Nephron (organoid): ENCODE results near the gene ALKBH7.

Experiments
- H3K27ac Mint-ChIP-seq, 3 experiments: 2 replicates each; pipeline ENCODE4 v1.8.0; 2020; ENCODE audit warnings: mixed read lengths in 3 of 3, mild to moderate bottlenecking in 2 of 3, moderate library complexity in 1 of 3
- H3K27me3 Mint-ChIP-seq: 2 replicates; pipeline ENCODE4 v1.8.0; 2021; ENCODE audit warnings: low read depth, mild to moderate bottlenecking, moderate library complexity, mixed read lengths
- H3K36me3 Mint-ChIP-seq: 2 replicates; pipeline ENCODE4 v1.8.0; 2020; ENCODE audit warnings: low read depth, mixed read lengths
- H3K4me1 Mint-ChIP-seq: 2 replicates; pipeline ENCODE4 v1.8.0; 2020; ENCODE audit warnings: mixed read lengths
- H3K4me3 Mint-ChIP-seq, 3 experiments: 2 replicates each; pipeline ENCODE4 v1.8.0; 2020; ENCODE audit warnings: mild to moderate bottlenecking in 3 of 3, mixed read lengths in 3 of 3, moderate library complexity in 2 of 3
- H3K9me3 Mint-ChIP-seq: 2 replicates; pipeline ENCODE4 v1.8.0; 2020; ENCODE audit warnings: mixed read lengths
- TF ChIP-seq, protein P1 (sequence below), 3 experiments: fragments of 200-600 bp; sonication (generic); IDR thresholded peaks; one replicate each; pipeline ENCODE4 v1.5.0; 2021; ENCODE audit warnings: antibody characterized with exemption in 3 of 3; ENCODE audit not compliant: unreplicated experiment in 3 of 3

ALKBH7 gene

DNA sequence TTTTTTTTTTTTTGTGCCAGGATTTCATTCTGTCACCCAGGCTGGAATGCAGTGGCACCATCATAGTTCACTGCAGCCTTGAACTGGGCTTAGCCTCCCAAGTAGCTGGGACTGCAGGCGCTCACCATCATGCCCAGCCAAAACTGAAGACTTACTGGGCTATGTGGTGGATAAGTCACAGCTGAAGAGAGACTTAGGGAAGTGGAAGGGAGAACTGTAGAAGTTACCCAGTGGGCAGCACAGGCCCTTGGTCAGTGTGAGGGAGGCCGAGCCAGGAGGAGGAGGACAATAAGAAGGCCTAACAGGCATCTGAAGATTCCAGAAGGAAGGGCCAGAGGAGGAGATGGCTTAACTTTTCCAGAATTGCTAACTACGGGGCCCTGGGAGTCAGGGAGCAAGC lies 7.2 kb downstream of the ALKBH7 start:
- Mint-ChIP-seq H3K9me3 (peaks cover 3% of the 10 kb centered on the region), H3K4me3 (no peak overlapping the region), H3K27ac (no peak overlapping the region), H3K4me1 (peaks cover 22% of the 10 kb centered on the region), H3K27me3 (no peaks in the 10 kb centered on the region), H3K36me3 (peaks cover 55% of the 10 kb centered on the region)
- TF ChIP-seq, protein P1, sequence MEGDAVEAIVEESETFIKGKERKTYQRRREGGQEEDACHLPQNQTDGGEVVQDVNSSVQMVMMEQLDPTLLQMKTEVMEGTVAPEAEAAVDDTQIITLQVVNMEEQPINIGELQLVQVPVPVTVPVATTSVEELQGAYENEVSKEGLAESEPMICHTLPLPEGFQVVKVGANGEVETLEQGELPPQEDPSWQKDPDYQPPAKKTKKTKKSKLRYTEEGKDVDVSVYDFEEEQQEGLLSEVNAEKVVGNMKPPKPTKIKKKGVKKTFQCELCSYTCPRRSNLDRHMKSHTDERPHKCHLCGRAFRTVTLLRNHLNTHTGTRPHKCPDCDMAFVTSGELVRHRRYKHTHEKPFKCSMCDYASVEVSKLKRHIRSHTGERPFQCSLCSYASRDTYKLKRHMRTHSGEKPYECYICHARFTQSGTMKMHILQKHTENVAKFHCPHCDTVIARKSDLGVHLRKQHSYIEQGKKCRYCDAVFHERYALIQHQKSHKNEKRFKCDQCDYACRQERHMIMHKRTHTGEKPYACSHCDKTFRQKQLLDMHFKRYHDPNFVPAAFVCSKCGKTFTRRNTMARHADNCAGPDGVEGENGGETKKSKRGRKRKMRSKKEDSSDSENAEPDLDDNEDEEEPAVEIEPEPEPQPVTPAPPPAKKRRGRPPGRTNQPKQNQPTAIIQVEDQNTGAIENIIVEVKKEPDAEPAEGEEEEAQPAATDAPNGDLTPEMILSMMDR (IDR thresholded peaks at IDR 0.05; ENCODE audit: unreplicated experiment in 3 of 3), result no peak

DNA sequence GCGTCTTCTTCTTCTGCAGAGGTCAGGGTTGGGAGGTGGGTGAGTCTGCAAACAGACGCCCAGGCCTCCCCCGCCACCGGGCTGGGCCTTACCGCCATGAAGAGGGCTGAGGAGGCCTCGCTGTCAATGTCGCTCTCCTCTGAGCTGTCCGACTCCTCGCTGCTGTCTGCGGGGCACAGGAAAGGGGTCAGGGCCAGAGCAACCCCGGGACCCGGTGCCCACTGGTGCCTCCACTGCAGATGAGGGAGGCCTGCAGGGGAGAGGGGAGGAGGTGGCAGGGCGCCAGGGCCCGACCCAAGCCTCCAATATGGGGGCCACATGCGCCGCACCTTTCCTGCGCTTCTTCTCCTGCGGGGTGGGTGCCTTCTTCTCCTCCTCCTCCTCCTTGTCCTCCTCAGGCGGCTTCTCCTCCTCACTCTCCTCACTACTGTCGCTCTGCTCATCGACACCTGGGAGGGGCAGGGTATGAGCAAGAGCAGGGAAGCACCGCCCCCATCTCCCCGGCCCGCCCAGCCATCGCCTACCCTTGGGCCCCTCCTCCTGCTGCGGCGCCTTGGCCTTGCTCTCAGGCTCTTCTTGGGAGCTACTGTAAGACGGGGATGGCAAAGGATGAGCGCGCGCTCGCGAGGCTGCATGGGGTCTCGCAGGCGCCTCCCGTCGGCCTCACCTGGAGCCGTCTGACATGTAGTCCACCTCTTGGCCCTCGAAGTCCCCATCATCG lies 8.6 kb downstream of the ALKBH7 start:
- Mint-ChIP-seq H3K4me1 (peaks cover 19% of the 10 kb centered on the region), H3K4me3 (no peak overlapping the region), H3K36me3 (peaks cover 66% of the 10 kb centered on the region), H3K27me3 (no peaks in the 10 kb centered on the region), H3K9me3 (peaks cover 3% of the 10 kb centered on the region), H3K27ac (no peak overlapping the region)
- TF ChIP-seq, protein P1 (IDR thresholded peaks at IDR 0.05; ENCODE audit: unreplicated experiment in 3 of 3), result no peak

DNA sequence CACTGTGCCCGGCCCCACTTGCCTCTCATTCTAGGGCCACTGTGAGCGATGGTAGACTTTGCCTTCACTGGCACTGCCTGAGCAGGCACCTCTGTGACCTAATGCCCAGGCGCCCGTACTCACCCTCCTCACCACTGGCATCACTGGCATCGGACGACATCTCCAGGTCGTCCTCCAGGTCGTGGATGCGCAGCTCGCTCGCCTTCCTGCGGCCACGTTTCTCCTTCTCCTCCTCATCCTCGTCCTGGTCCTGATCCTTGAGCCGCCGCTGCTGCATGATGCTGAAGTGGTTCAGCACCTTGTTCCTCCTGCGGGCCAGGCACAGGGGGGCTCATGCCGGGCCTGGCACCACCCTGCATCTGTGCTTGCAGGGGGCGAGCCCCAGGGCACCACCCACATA lies 10.6 kb downstream of the ALKBH7 start:
- TF ChIP-seq, protein P1 (IDR thresholded peaks at IDR 0.05; ENCODE audit: unreplicated experiment in 3 of 3), result no peak
- H3K4me3 Mint-ChIP-seq, result no peak overlapping the region
- no peaks in the 10 kb centered on the region for H3K27me3 Mint-ChIP-seq
- H3K27ac Mint-ChIP-seq, result no peak overlapping the region
- H3K4me1 Mint-ChIP-seq, result peaks cover 6% of the 10 kb centered on the region
- H3K36me3 Mint-ChIP-seq, result peaks cover 72% of the 10 kb centered on the region
- H3K9me3 Mint-ChIP-seq, result peaks cover 3% of the 10 kb centered on the region

DNA sequence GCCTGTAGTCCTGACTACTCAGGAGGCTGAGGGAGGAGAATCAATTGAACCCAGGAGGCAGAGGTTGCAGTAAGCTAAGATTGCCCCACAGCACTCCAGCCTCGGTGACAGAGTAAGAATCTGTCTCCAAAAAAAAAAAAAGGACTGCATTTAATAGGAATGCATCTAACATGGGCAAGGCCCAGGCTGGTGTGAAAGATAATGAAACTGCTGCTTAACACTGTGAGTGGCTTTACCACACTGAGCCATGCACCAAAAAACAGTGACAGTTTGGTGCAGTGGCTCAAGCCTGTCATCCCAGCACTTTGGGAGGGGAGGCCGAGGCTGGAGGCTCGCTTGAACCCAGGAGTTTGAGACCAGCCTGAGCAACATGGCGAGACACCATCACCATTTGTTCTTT lies 11.8 kb downstream of the ALKBH7 start:
- peaks cover 3% of the 10 kb centered on the region for H3K9me3 Mint-ChIP-seq
- H3K27me3 Mint-ChIP-seq, result no peaks in the 10 kb centered on the region
- H3K27ac Mint-ChIP-seq, result no peak overlapping the region
- no peak overlapping the region for H3K4me3 Mint-ChIP-seq
- no peaks in the 10 kb centered on the region for H3K4me1 Mint-ChIP-seq
- TF ChIP-seq, protein P1 (IDR thresholded peaks at IDR 0.05; ENCODE audit: unreplicated experiment in 3 of 3), result no peak
- H3K36me3 Mint-ChIP-seq, result peaks cover 65% of the 10 kb centered on the region

DNA sequence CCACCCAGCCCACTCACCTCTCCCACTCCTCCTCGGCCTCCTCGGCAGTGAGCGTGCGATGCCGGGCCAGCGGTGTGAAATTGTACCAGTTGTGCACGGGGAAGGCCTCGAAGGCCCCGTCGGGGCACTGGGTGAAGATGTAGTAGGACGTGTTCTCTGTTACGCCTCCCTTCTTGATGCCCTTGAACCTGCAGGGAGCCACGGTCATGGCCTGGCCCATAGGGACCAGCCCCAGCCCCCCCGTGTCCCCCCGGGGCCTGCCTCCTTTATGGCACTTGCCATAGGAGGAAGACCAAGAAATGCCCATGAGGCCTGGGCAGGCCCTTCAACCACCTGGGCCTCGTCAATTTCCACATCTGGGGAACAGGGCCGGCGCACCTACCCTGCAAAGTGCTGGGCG lies 14.8 kb downstream of the ALKBH7 start:
- H3K27ac Mint-ChIP-seq, result no peak overlapping the region
- TF ChIP-seq, protein P1 (IDR thresholded peaks at IDR 0.05; ENCODE audit: unreplicated experiment in 3 of 3), result no peak
- H3K36me3 Mint-ChIP-seq, result peaks cover 49% of the 10 kb centered on the region
- peaks cover 14% of the 10 kb centered on the region for H3K4me1 Mint-ChIP-seq
- no peaks in the 10 kb centered on the region for H3K27me3 Mint-ChIP-seq
- no peaks in the 10 kb centered on the region for H3K9me3 Mint-ChIP-seq
- H3K4me3 Mint-ChIP-seq, result no peak overlapping the region
